Epithelial cell of proximal tubule (primary cell): ENCODE results near the gene FAM120C. TPM values are rescaled to one million over a fixed set of nuclear protein-coding genes. Genes with fewer than 3 reads are reported as not detected.

Experiments
- DNase-seq: peaks from one replicate; pipeline ENCODE4 v3.0.0-alpha.2; 2011; ENCODE audit warnings: low read depth
- H3K4me3 ChIP-seq: 2 replicates; pipeline ENCODE4 v1.5.1; 2011; ENCODE audit warnings: low read depth, mild to moderate bottlenecking, low read length
- CTCF ChIP-seq: conservative IDR thresholded peaks from 2 replicates; pipeline ENCODE4 v1.5.1; 2012; ENCODE audit warnings: low read depth, mild to moderate bottlenecking, low read length
- total RNA-seq: library from RNA; depleted of rRNA; stranded (reverse); fragments of >200 nt; gene quantifications from 2 replicates; pipeline ENCODE4 v1.2.3, GENCODE V29; 2015

FAM120C gene
- total RNA-seq, 1 donor from 2014 or later: 6.2 TPM

GRCh38 chrX:54024350-54024749 lies 158.7 kb downstream of the FAM120C start:
- TF ChIP-seq CTCF: no peak
- no peak overlapping the region for H3K4me3 ChIP-seq
- no peak for DNase-seq

Other genes with a start within 250 kb of the FAM120C start
- 8.5 and 10.9 TPM in 2 replicates for gene PHF8, start 138.8 kb downstream of the FAM120C start, total RNA-seq
- gene WNK3, start 174.8 kb upstream of the FAM120C start, total RNA-seq: 1.4 and 2.6 TPM in 2 replicates